ENCODE results near the gene CSNK2B.

Gene CSNK2B

GRCh38 chr6:31687860-31688693 lies 22.2 kb downstream of the CSNK2B start:
- TF ChIP-seq SUZ12 (IDR thresholded peaks at IDR 0.05; ENCODE audit: extremely low read depth, insufficient read depth, insufficient read length) (no peak), YY1 (IDR thresholded peaks at IDR 0.05; ENCODE audit: insufficient read depth, insufficient read length) (no peak), ZNF274 (IDR thresholded peaks at IDR 0.05; ENCODE audit: low read depth, low read length) (no peak)
- H3K9ac ChIP-seq (ENCODE audit: insufficient read length, low read depth) = no peak overlapping the region
- DNase-seq (ENCODE audit: low read depth, low spot score) = no peak
- H3K4me3 ChIP-seq (ENCODE audit: insufficient read length, low read depth) = no peak overlapping the region
- H3K36me3 ChIP-seq (ENCODE audit: insufficient read depth, insufficient read length, low read length) = peaks cover 78% of the 10 kb centered on the region
- H3K4me1 ChIP-seq (ENCODE audit: insufficient read depth, insufficient read length) = peaks cover 16% of the 10 kb centered on the region
- H3K9me3 ChIP-seq (ENCODE audit: insufficient read depth, low read length) = no peaks in the 10 kb centered on the region
- no peaks in the 10 kb centered on the region for H3K27me3 ChIP-seq (ENCODE audit: insufficient read depth, insufficient read length)

GRCh38 chr6:31689249-31690110 lies 23.6 kb downstream of the CSNK2B start:
- no peak for DNase-seq (ENCODE audit: low read depth, low spot score)
- peaks cover 14% of the 10 kb centered on the region for H3K4me1 ChIP-seq (ENCODE audit: insufficient read depth, insufficient read length)
- no peak for TF ChIP-seq SUZ12 (IDR thresholded peaks at IDR 0.05; ENCODE audit: extremely low read depth, insufficient read depth, insufficient read length)
- TF ChIP-seq ZNF274 (IDR thresholded peaks at IDR 0.05; ENCODE audit: low read depth, low read length) = no peak
- no peak for TF ChIP-seq YY1 (IDR thresholded peaks at IDR 0.05; ENCODE audit: insufficient read depth, insufficient read length)

GRCh38 chr6:31690231-31691077 lies 24.6 kb downstream of the CSNK2B start:
- no peak overlapping the region for H3K4me3 ChIP-seq (ENCODE audit: insufficient read length, low read depth)
- peaks cover 78% of the 10 kb centered on the region for H3K36me3 ChIP-seq (ENCODE audit: insufficient read depth, insufficient read length, low read length)
- H3K27me3 ChIP-seq (ENCODE audit: insufficient read depth, insufficient read length) = no peaks in the 10 kb centered on the region
- peaks cover 14% of the 10 kb centered on the region for H3K4me1 ChIP-seq (ENCODE audit: insufficient read depth, insufficient read length)
- H3K9ac ChIP-seq (ENCODE audit: insufficient read length, low read depth) = no peak overlapping the region
- TF ChIP-seq SUZ12 (IDR thresholded peaks at IDR 0.05; ENCODE audit: extremely low read depth, insufficient read depth, insufficient read length) (no peak), ZNF274 (IDR thresholded peaks at IDR 0.05; ENCODE audit: low read depth, low read length) (no peak), YY1 (IDR thresholded peaks at IDR 0.05; ENCODE audit: insufficient read depth, insufficient read length) (no peak)
- no peak for DNase-seq (ENCODE audit: low read depth, low spot score)
- H3K9me3 ChIP-seq (ENCODE audit: insufficient read depth, low read length) = no peaks in the 10 kb centered on the region

More at GRCh38 chr6:31689249-31690110, 23.6 kb downstream of the CSNK2B start:
- Histone ChIP-seq H3K36me3 (ENCODE audit: insufficient read depth, insufficient read length, low read length) (peaks cover 75% of the 10 kb centered on the region), H3K27me3 (ENCODE audit: insufficient read depth, insufficient read length) (no peaks in the 10 kb centered on the region), H3K9me3 (ENCODE audit: insufficient read depth, low read length) (no peaks in the 10 kb centered on the region), H3K4me3 (ENCODE audit: insufficient read length, low read depth) (no peak overlapping the region), H3K9ac (ENCODE audit: insufficient read length, low read depth) (no peak overlapping the region)

- peaks cover 75% of the 10 kb centered on the region for H3K36me3 ChIP-seq (ENCODE audit: insufficient read depth, insufficient read length, low read length)
- H3K9ac ChIP-seq (ENCODE audit: insufficient read length, low read depth) = no peak overlapping the region
Observed at GRCh38 chr6:31691078-31691463, 25.2 kb downstream of the CSNK2B start.

GRCh38 chr6:31691564-31692108 lies 25.8 kb downstream of the CSNK2B start:
- no peak for TF ChIP-seq SUZ12 (IDR thresholded peaks at IDR 0.05; ENCODE audit: extremely low read depth, insufficient read depth, insufficient read length)
- Histone ChIP-seq H3K4me3 (ENCODE audit: insufficient read length, low read depth) (no peak overlapping the region), H3K27me3 (ENCODE audit: insufficient read depth, insufficient read length) (no peaks in the 10 kb centered on the region), H3K9ac (ENCODE audit: insufficient read length, low read depth) (no peak overlapping the region), H3K36me3 (ENCODE audit: insufficient read depth, insufficient read length, low read length) (peaks cover 74% of the 10 kb centered on the region), H3K4me1 (ENCODE audit: insufficient read depth, insufficient read length) (peaks cover 14% of the 10 kb centered on the region), H3K9me3 (ENCODE audit: insufficient read depth, low read length) (no peaks in the 10 kb centered on the region)
- no peak for DNase-seq (ENCODE audit: low read depth, low spot score)

More at GRCh38 chr6:31691078-31691463, 25.2 kb downstream of the CSNK2B start:
- Histone ChIP-seq H3K4me3 (ENCODE audit: insufficient read length, low read depth) (no peak overlapping the region), H3K9me3 (ENCODE audit: insufficient read depth, low read length) (no peaks in the 10 kb centered on the region), H3K27me3 (ENCODE audit: insufficient read depth, insufficient read length) (no peaks in the 10 kb centered on the region), H3K4me1 (ENCODE audit: insufficient read depth, insufficient read length) (peaks cover 14% of the 10 kb centered on the region)
- TF ChIP-seq ZNF274 (IDR thresholded peaks at IDR 0.05; ENCODE audit: low read depth, low read length) = no peak
- TF ChIP-seq YY1 (IDR thresholded peaks at IDR 0.05; ENCODE audit: insufficient read depth, insufficient read length) = no peak
- no peak for TF ChIP-seq SUZ12 (IDR thresholded peaks at IDR 0.05; ENCODE audit: extremely low read depth, insufficient read depth, insufficient read length)
- DNase-seq (ENCODE audit: low read depth, low spot score) = no peak

- no peak for TF ChIP-seq YY1 (IDR thresholded peaks at IDR 0.05; ENCODE audit: insufficient read depth, insufficient read length)
- TF ChIP-seq SUZ12 (IDR thresholded peaks at IDR 0.05; ENCODE audit: extremely low read depth, insufficient read depth, insufficient read length) = no peak
- no peak for TF ChIP-seq ZNF274 (IDR thresholded peaks at IDR 0.05; ENCODE audit: low read depth, low read length)
- Histone ChIP-seq H3K9ac (ENCODE audit: insufficient read length, low read depth) (no peak overlapping the region), H3K36me3 (ENCODE audit: insufficient read depth, insufficient read length, low read length) (peaks cover 72% of the 10 kb centered on the region), H3K4me3 (ENCODE audit: insufficient read length, low read depth) (no peak overlapping the region), H3K9me3 (ENCODE audit: insufficient read depth, low read length) (no peaks in the 10 kb centered on the region), H3K4me1 (ENCODE audit: insufficient read depth, insufficient read length) (peaks cover 14% of the 10 kb centered on the region), H3K27me3 (ENCODE audit: insufficient read depth, insufficient read length) (no peaks in the 10 kb centered on the region)
- DNase-seq (ENCODE audit: low read depth, low spot score) = no peak
Observed at GRCh38 chr6:31692353-31692752, 26.5 kb downstream of the CSNK2B start.
